Adrenal gland (tissue), 12 donors: Measurements from ENCODE around the gene PWP1. TPM values are rescaled to one million over a fixed set of nuclear protein-coding genes. Genes with fewer than 3 reads are reported as not detected.
A peak's percentile ranks its signal among the peaks of the same experiment; 100 is the strongest.

Experiments
- DNase-seq, 7 donors: peaks; one replicate each; pipeline ENCODE4 v3.0.0-alpha.2; 2019 to 2020
- H3K27ac ChIP-seq, 5 donors: fragments of 200-600 bp; sonication (generic) in 4 of 5; 1 replicate in 3 of 5; 2 replicates in 2 of 5; pipeline versions ENCODE4 v1.5.1 to v1.8.0; 2016 to 2020; ENCODE audit warnings: mild to moderate bottlenecking in 1 of 5
- H3K27me3 ChIP-seq: fragments of 200-600 bp; 2 replicates; pipeline ENCODE4 v1.8.0; 2021
- H3K36me3 ChIP-seq, 2 donors: fragments of 200-600 bp; replicated peaks in 1 of 2; 1 replicate in 1 of 2; 2 replicates in 1 of 2; pipeline versions ENCODE4 v1.5.1 to v1.8.0; 2018 to 2022
- H3K4me1 ChIP-seq, 2 donors: fragments of 200-600 bp; replicated peaks in 1 of 2; 1 replicate in 1 of 2; 2 replicates in 1 of 2; pipeline versions ENCODE4 v1.5.1 to v1.8.0; 2018 to 2021
- H3K4me3 ChIP-seq, 4 donors: fragments of 200-600 bp; sonication (generic) in 3 of 4; one replicate each; pipeline ENCODE4 v1.5.1; 2016 to 2018
- H3K9me3 ChIP-seq, 3 donors: fragments of 200-600 bp; sonication (generic) in 1 of 3; replicated peaks in 1 of 3; 1 replicate in 2 of 3; 2 replicates in 1 of 3; pipeline versions ENCODE4 v1.5.1 to v1.8.0; 2016 to 2021
- CTCF ChIP-seq, 6 experiments: fragments of 450-650 bp in 4 of 6; fragments of 200-600 bp in 2 of 6; sonication (generic) in 1 of 6; IDR thresholded peaks; 1 replicate in 5 of 6; 2 replicates in 1 of 6; pipeline versions ENCODE4 v1.5.1 to v1.8.0; 2016 to 2021; ENCODE audit warnings: antibody characterized with exemption in 6 of 6, mild to moderate bottlenecking in 2 of 6, moderate library complexity in 1 of 6
- POLR2A ChIP-seq, 2 donors: fragments of 450-650 bp; IDR thresholded peaks; one replicate each; pipeline ENCODE4 v1.6.1; 2017; ENCODE audit warnings: antibody characterized with exemption in 2 of 2, mild to moderate bottlenecking in 2 of 2, moderate library complexity in 1 of 2
- WGBS, 4 donors: extraction: QIAGEN DNeasy Blood & Tissue Kit in 2 of 4; methylation state at CpG; one replicate each; pipeline versions ENCODE4 v1.1.5 to v1.1.7; 2013 to 2017; 5-methylcytosine and 5-hydroxymethylcytosine counted together
- intact Hi-C, 2 donors: fragments of 100-400 bp; cut with DNase I; formaldehyde crosslinking; loops; one replicate each; pipeline versions ENCODE4 v1.14.1 to v1.15.0; 2022 to 2023
- polyA plus RNA-seq, 3 donors: library from polyadenylated mRNA; stranded (reverse); fragments of 200-250 nt in 2 of 3; fragments of 350-450 nt in 1 of 3; fragmentation: Illumina TruSeq in 1 of 3; extraction: RNeasy Lipid Tissue Mini Kit (QIAGEN cat#74804) in 1 of 3; gene quantifications; one replicate each; pipeline ENCODE4 v1.2.3, GENCODE V29; 2013 to 2014
- total RNA-seq, 9 donors: library from RNA; depleted of rRNA in 4 of 9; stranded (reverse); fragments of >200 nt in 4 of 9; fragments of 120-200 nt in 1 of 9; fragmentation: NEBNext Ultra II Directional in 1 of 9; extraction: Animal tissue kit (Norgen Biotek cat#: 25700) in 1 of 9; gene quantifications; one replicate each; pipeline versions ENCODE4 v1.1.0 to v1.2.4, GENCODE V29; 2013 to 2023
- donor health status: healthy with polysubstance abuse.
- donor health status: Bipolar disorder and iron deficiency.
- donor health status: DM: yes; HTN: yes; CAD: no.
- donor health status: DM: no; HTN: no; CAD: no.
- donor health status: DM: no; HTN: no; CAD: no.
- donor health status: DM: yes; HTN: yes; CAD: no.

PWP1 gene
- total and polyA plus RNA-seq, 12 donors, result 15.8 to 87.6 (median 27.0) TPM

- WGBS, 4 donors, result 76 to 86% (median 84%) methylated on average over 11 of the region's 11 CpGs
These were observed 33.8 kb upstream of the PWP1 start for GRCh38 chr12:107651571-107652449.

GRCh38 chr12:107653519-107653918 is 32.1 kb upstream of the PWP1 start:
- H3K36me3 ChIP-seq, result no peaks in the 10 kb centered on the region
- WGBS, 4 donors, result 56 to 93% (median 87%) methylated on average over 2 of the region's 2 CpGs
- H3K4me1 ChIP-seq, result no peaks in the 10 kb centered on the region
- H3K9me3 ChIP-seq, result no peaks in the 10 kb centered on the region
- intact Hi-C loops, result no loop called here
- no peak overlapping the region for H3K27ac ChIP-seq
- H3K4me3 ChIP-seq, result no peak overlapping the region
- TF ChIP-seq POLR2A (IDR thresholded peaks at IDR 0.05), result no peak
- DNase-seq, result no peak
- H3K27me3 ChIP-seq, result no peaks in the 10 kb centered on the region

More at GRCh38 chr12:107651571-107652449, 33.8 kb upstream of the PWP1 start:
- H3K36me3 ChIP-seq, result no peaks in the 10 kb centered on the region
- no peak for TF ChIP-seq CTCF (IDR thresholded peaks at IDR 0.05)
- no peak for TF ChIP-seq POLR2A (IDR thresholded peaks at IDR 0.05)
- intact Hi-C loops, result no loop called here
- H3K4me1 ChIP-seq, result no peaks in the 10 kb centered on the region
- H3K27me3 ChIP-seq, result no peaks in the 10 kb centered on the region
- H3K4me3 ChIP-seq, result no peak overlapping the region
- no peak overlapping the region for H3K27ac ChIP-seq
- no peak for DNase-seq
- H3K9me3 ChIP-seq, result no peaks in the 10 kb centered on the region

GRCh38 chr12:107654873-107655272 is 30.7 kb upstream of the PWP1 start:
- WGBS, 4 donors, result 53 to 76% (median 61%) methylated on average over 4 of the region's 4 CpGs
- Histone ChIP-seq H3K4me1 (no peaks in the 10 kb centered on the region), H3K27me3 (no peaks in the 10 kb centered on the region), H3K27ac (no peak overlapping the region), H3K36me3 (no peaks in the 10 kb centered on the region), H3K4me3 (no peak overlapping the region), H3K9me3 (no peaks in the 10 kb centered on the region)
- no peak for TF ChIP-seq POLR2A (IDR thresholded peaks at IDR 0.05)
- TF ChIP-seq CTCF (IDR thresholded peaks at IDR 0.05), result no peak
- intact Hi-C loops, result no loop called here
- peak in 1 of 7 donors; percentile 37 for DNase-seq

- intact Hi-C loops, result no loop called here
- DNase-seq, result no peak
- Histone ChIP-seq H3K27me3 (no peaks in the 10 kb centered on the region), H3K4me1 (no peaks in the 10 kb centered on the region), H3K27ac (no peak overlapping the region), H3K4me3 (no peak overlapping the region), H3K9me3 (no peaks in the 10 kb centered on the region), H3K36me3 (no peaks in the 10 kb centered on the region)
- WGBS, 4 donors, result 73 to 82% (median 80%) methylated on average over 9 of the region's 9 CpGs
- TF ChIP-seq CTCF (IDR thresholded peaks at IDR 0.05) (no peak), POLR2A (IDR thresholded peaks at IDR 0.05) (no peak)
These were observed 30.1 kb upstream of the PWP1 start for GRCh38 chr12:107655281-107656065.
